Liver (tissue), 9 donors: ENCODE data around the gene KIF7. TPM values are rescaled to one million over a fixed set of nuclear protein-coding genes. Genes with fewer than 3 reads are reported as not detected.
A peak's percentile ranks its signal among the peaks of the same experiment; 100 is the strongest.

Experiments used
- DNase-seq: peaks from one replicate; pipeline ENCODE4 v3.0.0-alpha.2; 2017; ENCODE audit warnings: low spot score
- H3K27ac ChIP-seq, 2 donors: one replicate each; pipeline ENCODE4 v1.7.0; 2013; ENCODE audit warnings: inconsistent platforms in 2 of 2, low read length in 2 of 2, control low read depth in 1 of 2, low read depth in 1 of 2, mild to moderate bottlenecking in 1 of 2
- H3K27me3 ChIP-seq, 4 donors: one replicate each; pipeline versions ENCODE4 v1.6.1 to v1.7.0; 2013; ENCODE audit warnings: low read length in 3 of 4, inconsistent platforms in 1 of 4, mild to moderate bottlenecking in 1 of 4, moderate library complexity in 1 of 4; ENCODE audit not compliant: control insufficient read depth in 4 of 4, insufficient read depth in 4 of 4
- H3K36me3 ChIP-seq, 4 donors: one replicate each; pipeline versions ENCODE4 v1.6.1 to v1.7.0; 2013; ENCODE audit warnings: low read length in 3 of 4, mild to moderate bottlenecking in 3 of 4, low read depth in 1 of 4, moderate library complexity in 1 of 4; ENCODE audit not compliant: control insufficient read depth in 4 of 4, insufficient read depth in 3 of 4
- H3K4me1 ChIP-seq, 4 donors: one replicate each; pipeline versions ENCODE4 v1.6.1 to v1.7.0; 2013; ENCODE audit warnings: low read length in 3 of 4, mild to moderate bottlenecking in 3 of 4, moderate library complexity in 1 of 4; ENCODE audit not compliant: control insufficient read depth in 4 of 4, insufficient read depth in 4 of 4
- H3K4me3 ChIP-seq, 3 donors: one replicate each; pipeline versions ENCODE4 v1.6.1 to v1.7.0; 2013; ENCODE audit warnings: low read length in 3 of 3, control low read depth in 1 of 3, low read depth in 1 of 3, mild to moderate bottlenecking in 1 of 3
- H3K9ac ChIP-seq, 2 donors: one replicate each; pipeline ENCODE4 v1.7.0; 2013; ENCODE audit warnings: low read length in 2 of 2, mild to moderate bottlenecking in 2 of 2, moderate library complexity in 2 of 2, control low read depth in 1 of 2, low read depth in 1 of 2
- H3K9me3 ChIP-seq, 4 donors: one replicate each; pipeline versions ENCODE4 v1.6.1 to v1.7.0; 2013; ENCODE audit warnings: low read length in 3 of 4; ENCODE audit not compliant: control insufficient read depth in 4 of 4
- EGR1 ChIP-seq, 2 donors: IDR thresholded peaks; 2 replicates each; pipeline ENCODE4 v1.6.1; 2016 to 2018; ENCODE audit warnings: antibody characterized with exemption in 2 of 2, low read depth in 2 of 2
- FOXA2 ChIP-seq: IDR thresholded peaks from 2 replicates; pipeline ENCODE4 v1.6.1; 2016; ENCODE audit warnings: antibody characterized with exemption
- GABPA ChIP-seq, 2 donors: IDR thresholded peaks in 1 of 2; conservative IDR thresholded peaks in 1 of 2; 2 replicates each; pipeline ENCODE4 v1.6.1; 2016; ENCODE audit warnings: antibody characterized with exemption in 2 of 2, mild to moderate bottlenecking in 1 of 2, moderate library complexity in 1 of 2
- HNF4A ChIP-seq, 2 donors: conservative IDR thresholded peaks; 2 replicates each; pipeline ENCODE4 v1.6.1; 2016; ENCODE audit warnings: antibody characterized with exemption in 2 of 2, mild to moderate bottlenecking in 2 of 2
- HNF4G ChIP-seq: IDR thresholded peaks from 2 replicates; pipeline ENCODE4 v1.6.1; 2016; ENCODE audit warnings: antibody characterized with exemption
- NR2F2 ChIP-seq: IDR thresholded peaks from 2 replicates; pipeline ENCODE4 v1.6.1; 2016; ENCODE audit warnings: antibody characterized with exemption
- RAD21 ChIP-seq, 2 donors: IDR thresholded peaks; 2 replicates each; pipeline ENCODE4 v1.6.1; 2016; ENCODE audit warnings: antibody characterized with exemption in 2 of 2, mild to moderate bottlenecking in 2 of 2
- RXRA ChIP-seq, 2 donors: IDR thresholded peaks; 2 replicates each; pipeline ENCODE4 v1.6.1; 2017 to 2018; ENCODE audit warnings: antibody characterized with exemption in 2 of 2, mild to moderate bottlenecking in 1 of 2
- SP1 ChIP-seq: IDR thresholded peaks from 2 replicates; pipeline ENCODE4 v1.6.1; 2018; ENCODE audit warnings: antibody characterized with exemption, mild to moderate bottlenecking
- TAF1 ChIP-seq: conservative IDR thresholded peaks from 2 replicates; pipeline ENCODE4 v1.6.1; 2016; ENCODE audit warnings: antibody characterized with exemption, mild to moderate bottlenecking
- YY1 ChIP-seq: IDR thresholded peaks from 2 replicates; pipeline ENCODE4 v1.6.1; 2016; ENCODE audit warnings: antibody characterized with exemption, mild to moderate bottlenecking
- WGBS: extraction: QIAGEN DNeasy Blood & Tissue Kit; methylation state at CpG from one replicate; pipeline ENCODE4 v1.1.7; 2013; 5-methylcytosine and 5-hydroxymethylcytosine counted together
- polyA plus RNA-seq, 2 donors: library from polyadenylated mRNA; stranded (reverse) in 1 of 2; unstranded in 1 of 2; fragments of 200-250 nt in 1 of 2; fragments of >200 nt in 1 of 2; fragmentation: Nextera tagmentation in 1 of 2; extraction: Ambion mirVana in 1 of 2; gene quantifications; one replicate each; pipeline versions ENCODE4 v1.2.1 to v1.2.3, GENCODE V29; 2013 to 2015
- total RNA-seq, 2 donors: library from RNA; depleted of rRNA; stranded (reverse); fragments of >200 nt; gene quantifications; one replicate each; pipeline ENCODE4 v1.2.3, GENCODE V29; 2014
- TF ChIP-seq, protein P1 (sequence below): IDR thresholded peaks from 2 replicates; pipeline ENCODE4 v1.6.1; 2016; ENCODE audit warnings: antibody characterized with exemption
- TF ChIP-seq, protein P2 (sequence below): IDR thresholded peaks from 2 replicates; pipeline ENCODE4 v1.6.1; 2016; ENCODE audit warnings: antibody characterized with exemption
- TF ChIP-seq, protein P3 (sequence below): IDR thresholded peaks from 2 replicates; pipeline ENCODE4 v1.6.1; 2016; ENCODE audit warnings: antibody characterized with exemption
- TF ChIP-seq, protein P4 (sequence below): fragments of 150-350 bp; IDR thresholded peaks from 2 replicates; pipeline ENCODE4 v1.5.1; 2017; ENCODE audit warnings: improper control_type of control experiment, low read depth, low read length; ENCODE audit not compliant: missing input control
- TF ChIP-seq, protein P5 (sequence below): IDR thresholded peaks from 2 replicates; pipeline ENCODE4 v1.6.1; 2016; ENCODE audit warnings: antibody characterized with exemption, mild to moderate bottlenecking
- donor health status: healthy.
- donor health status: healthy.
- donor health status: healthy.
- donor health status: healthy.
- donor health status: healthy.

Gene KIF7
- total and polyA plus RNA-seq, 4 donors = 0.04 to 1.3 (median 0.72) TPM

DNA sequence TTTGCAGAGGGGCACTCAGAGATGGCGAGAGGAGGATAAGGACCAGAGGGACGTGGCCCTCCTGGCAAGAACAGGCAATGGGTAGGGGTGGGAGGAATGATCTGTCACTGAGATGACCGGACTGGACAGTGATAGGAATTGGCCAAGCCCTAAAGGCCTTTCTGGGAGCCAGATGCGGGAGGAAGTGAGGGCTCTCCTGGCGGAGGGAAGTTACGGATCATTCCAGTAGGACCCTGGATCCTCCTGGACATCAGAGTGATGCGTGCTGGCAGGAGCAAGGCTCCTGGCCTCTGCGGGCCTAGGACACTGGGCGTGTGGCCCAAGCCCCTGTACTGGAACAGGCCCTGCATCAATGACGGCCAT lies 23.4 kb downstream of the KIF7 start:
- Histone ChIP-seq H3K4me1 (no peaks in the 10 kb centered on the region), H3K36me3 (no peaks in the 10 kb centered on the region), H3K9me3 (no peaks in the 10 kb centered on the region)

DNA sequence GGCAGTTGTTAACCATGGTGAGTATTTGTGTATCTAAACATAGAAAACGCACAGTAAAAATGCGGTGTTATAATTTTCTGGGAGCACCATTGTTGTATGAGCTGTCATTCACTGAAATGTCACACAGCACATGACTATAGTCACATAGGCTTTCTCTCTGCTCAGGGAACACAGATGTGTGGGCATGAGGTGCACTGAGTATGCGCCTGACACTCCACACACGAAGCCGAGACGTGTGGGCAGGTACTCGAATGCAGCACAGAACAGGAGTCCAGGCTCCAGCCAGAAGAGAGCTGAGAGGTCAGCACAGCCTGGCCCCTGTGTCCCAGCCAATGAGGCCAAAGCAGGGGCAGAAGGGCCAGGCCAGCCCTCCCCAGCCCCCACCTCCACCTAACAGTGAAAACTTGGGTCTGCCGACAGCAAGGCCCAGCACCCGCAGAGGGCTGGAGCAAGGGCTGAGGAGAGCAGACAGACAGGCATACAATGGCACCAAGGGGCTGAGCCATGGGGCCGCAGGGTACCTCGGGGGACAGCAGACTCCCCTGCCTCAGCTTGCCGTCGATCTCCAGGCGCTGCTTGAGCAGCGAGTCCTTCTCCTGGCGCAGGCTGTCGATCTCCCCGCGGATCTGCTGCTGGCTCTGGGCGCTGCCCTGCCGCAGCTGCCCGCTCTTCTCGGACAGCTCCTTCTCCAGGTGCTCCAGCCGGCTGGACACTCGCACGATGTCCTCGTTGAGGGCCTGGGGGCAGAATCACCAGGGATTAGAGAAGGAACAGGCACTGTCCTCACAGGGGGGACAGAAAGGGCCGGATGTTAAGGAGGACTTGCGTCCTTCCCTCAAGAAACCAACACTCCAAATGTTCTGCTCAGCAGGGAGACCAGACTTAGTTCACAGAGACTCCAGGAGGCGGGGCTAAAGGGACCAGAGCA lies 24.0 kb downstream of the KIF7 start:
- no peaks in the 10 kb centered on the region for H3K36me3 ChIP-seq
- no peaks in the 10 kb centered on the region for H3K27me3 ChIP-seq
- 93% methylated on average over 30 of the region's 30 CpGs for WGBS
- no peaks in the 10 kb centered on the region for H3K9me3 ChIP-seq
- H3K4me1 ChIP-seq = no peaks in the 10 kb centered on the region
- H3K27ac ChIP-seq = no peak overlapping the region
- no peak overlapping the region for H3K9ac ChIP-seq
- TF ChIP-seq RXRA (IDR thresholded peaks at IDR 0.05) = no peak
- TF ChIP-seq HNF4G = no peak
- TF ChIP-seq SP1 = no peak
- TF ChIP-seq NR2F2 = no peak
- no peak for TF ChIP-seq YY1
- no peak for TF ChIP-seq TAF1
- TF ChIP-seq EGR1 (IDR thresholded peaks at IDR 0.05; ENCODE audit: low read depth in 2 of 2) = no peak
- TF ChIP-seq, protein P1, sequence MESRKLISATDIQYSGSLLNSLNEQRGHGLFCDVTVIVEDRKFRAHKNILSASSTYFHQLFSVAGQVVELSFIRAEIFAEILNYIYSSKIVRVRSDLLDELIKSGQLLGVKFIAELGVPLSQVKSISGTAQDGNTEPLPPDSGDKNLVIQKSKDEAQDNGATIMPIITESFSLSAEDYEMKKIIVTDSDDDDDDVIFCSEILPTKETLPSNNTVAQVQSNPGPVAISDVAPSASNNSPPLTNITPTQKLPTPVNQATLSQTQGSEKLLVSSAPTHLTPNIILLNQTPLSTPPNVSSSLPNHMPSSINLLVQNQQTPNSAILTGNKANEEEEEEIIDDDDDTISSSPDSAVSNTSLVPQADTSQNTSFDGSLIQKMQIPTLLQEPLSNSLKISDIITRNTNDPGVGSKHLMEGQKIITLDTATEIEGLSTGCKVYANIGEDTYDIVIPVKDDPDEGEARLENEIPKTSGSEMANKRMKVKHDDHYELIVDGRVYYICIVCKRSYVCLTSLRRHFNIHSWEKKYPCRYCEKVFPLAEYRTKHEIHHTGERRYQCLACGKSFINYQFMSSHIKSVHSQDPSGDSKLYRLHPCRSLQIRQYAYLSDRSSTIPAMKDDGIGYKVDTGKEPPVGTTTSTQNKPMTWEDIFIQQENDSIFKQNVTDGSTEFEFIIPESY = no peak
- TF ChIP-seq, protein P2, sequence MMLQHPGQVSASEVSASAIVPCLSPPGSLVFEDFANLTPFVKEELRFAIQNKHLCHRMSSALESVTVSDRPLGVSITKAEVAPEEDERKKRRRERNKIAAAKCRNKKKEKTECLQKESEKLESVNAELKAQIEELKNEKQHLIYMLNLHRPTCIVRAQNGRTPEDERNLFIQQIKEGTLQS = no peak
- TF ChIP-seq, protein P3, sequence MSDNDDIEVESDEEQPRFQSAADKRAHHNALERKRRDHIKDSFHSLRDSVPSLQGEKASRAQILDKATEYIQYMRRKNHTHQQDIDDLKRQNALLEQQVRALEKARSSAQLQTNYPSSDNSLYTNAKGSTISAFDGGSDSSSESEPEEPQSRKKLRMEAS = no peak
- TF ChIP-seq FOXA2 = no peak
- TF ChIP-seq GABPA (IDR thresholded peaks at IDR 0.05 in 1 of 2, conservative IDR thresholded peaks at IDR 0.05 in 1 of 2) = no peak
- TF ChIP-seq, protein P4, sequence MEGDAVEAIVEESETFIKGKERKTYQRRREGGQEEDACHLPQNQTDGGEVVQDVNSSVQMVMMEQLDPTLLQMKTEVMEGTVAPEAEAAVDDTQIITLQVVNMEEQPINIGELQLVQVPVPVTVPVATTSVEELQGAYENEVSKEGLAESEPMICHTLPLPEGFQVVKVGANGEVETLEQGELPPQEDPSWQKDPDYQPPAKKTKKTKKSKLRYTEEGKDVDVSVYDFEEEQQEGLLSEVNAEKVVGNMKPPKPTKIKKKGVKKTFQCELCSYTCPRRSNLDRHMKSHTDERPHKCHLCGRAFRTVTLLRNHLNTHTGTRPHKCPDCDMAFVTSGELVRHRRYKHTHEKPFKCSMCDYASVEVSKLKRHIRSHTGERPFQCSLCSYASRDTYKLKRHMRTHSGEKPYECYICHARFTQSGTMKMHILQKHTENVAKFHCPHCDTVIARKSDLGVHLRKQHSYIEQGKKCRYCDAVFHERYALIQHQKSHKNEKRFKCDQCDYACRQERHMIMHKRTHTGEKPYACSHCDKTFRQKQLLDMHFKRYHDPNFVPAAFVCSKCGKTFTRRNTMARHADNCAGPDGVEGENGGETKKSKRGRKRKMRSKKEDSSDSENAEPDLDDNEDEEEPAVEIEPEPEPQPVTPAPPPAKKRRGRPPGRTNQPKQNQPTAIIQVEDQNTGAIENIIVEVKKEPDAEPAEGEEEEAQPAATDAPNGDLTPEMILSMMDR = no peak
- TF ChIP-seq RAD21 (IDR thresholded peaks at IDR 0.05) = no peak
- no peak overlapping the region for H3K4me3 ChIP-seq
- peak; percentile 28 for DNase-seq

More for the DNA sequence above, 23.4 kb downstream of the KIF7 start:
- TF ChIP-seq EGR1 (IDR thresholded peaks at IDR 0.05; ENCODE audit: low read depth in 2 of 2) = no peak
- TF ChIP-seq RXRA (IDR thresholded peaks at IDR 0.05) = no peak
- TF ChIP-seq NR2F2 = no peak
- TF ChIP-seq, protein P5, sequence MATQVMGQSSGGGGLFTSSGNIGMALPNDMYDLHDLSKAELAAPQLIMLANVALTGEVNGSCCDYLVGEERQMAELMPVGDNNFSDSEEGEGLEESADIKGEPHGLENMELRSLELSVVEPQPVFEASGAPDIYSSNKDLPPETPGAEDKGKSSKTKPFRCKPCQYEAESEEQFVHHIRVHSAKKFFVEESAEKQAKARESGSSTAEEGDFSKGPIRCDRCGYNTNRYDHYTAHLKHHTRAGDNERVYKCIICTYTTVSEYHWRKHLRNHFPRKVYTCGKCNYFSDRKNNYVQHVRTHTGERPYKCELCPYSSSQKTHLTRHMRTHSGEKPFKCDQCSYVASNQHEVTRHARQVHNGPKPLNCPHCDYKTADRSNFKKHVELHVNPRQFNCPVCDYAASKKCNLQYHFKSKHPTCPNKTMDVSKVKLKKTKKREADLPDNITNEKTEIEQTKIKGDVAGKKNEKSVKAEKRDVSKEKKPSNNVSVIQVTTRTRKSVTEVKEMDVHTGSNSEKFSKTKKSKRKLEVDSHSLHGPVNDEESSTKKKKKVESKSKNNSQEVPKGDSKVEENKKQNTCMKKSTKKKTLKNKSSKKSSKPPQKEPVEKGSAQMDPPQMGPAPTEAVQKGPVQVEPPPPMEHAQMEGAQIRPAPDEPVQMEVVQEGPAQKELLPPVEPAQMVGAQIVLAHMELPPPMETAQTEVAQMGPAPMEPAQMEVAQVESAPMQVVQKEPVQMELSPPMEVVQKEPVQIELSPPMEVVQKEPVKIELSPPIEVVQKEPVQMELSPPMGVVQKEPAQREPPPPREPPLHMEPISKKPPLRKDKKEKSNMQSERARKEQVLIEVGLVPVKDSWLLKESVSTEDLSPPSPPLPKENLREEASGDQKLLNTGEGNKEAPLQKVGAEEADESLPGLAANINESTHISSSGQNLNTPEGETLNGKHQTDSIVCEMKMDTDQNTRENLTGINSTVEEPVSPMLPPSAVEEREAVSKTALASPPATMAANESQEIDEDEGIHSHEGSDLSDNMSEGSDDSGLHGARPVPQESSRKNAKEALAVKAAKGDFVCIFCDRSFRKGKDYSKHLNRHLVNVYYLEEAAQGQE = no peak
- no peak for TF ChIP-seq HNF4A (conservative IDR thresholded peaks at IDR 0.05)
- TF ChIP-seq, protein P4 = no peak
- no peaks in the 10 kb centered on the region for H3K27me3 ChIP-seq
- DNase-seq = no peak
- H3K4me3 ChIP-seq = no peak overlapping the region
- H3K9ac ChIP-seq = no peak overlapping the region
- no peak overlapping the region for H3K27ac ChIP-seq
- 89% methylated on average over 10 of the region's 10 CpGs for WGBS
